ENCODE data around the gene WDFY4. TPM values are rescaled to one million over a fixed set of nuclear protein-coding genes. Genes with fewer than 3 reads are reported as not detected.

The WDFY4 gene
- total RNA-seq, 1 experiment from 2014 or later = not detected

GRCh38 chr10:48748573-48748972, 63.9 kb downstream of the WDFY4 start:
- WGBS (ENCODE audit: extremely low coverage, insufficient read length, low lambda C conversion rate) = no CpG with 5 or more reads among the region's 4 CpGs
- no peaks in the 10 kb centered on the region for H3K4me1 ChIP-seq (ENCODE audit: insufficient read depth, low read length)
- TF ChIP-seq CTCF (conservative IDR thresholded peaks at IDR 0.05) = no peak

More at GRCh38 chr10:48748573-48748972, 63.9 kb downstream of the WDFY4 start:
- no peak overlapping the region for H3K27ac Mint-ChIP-seq
- Histone ChIP-seq H3K4ac (ENCODE audit: low read depth, low read length) (no peak overlapping the region), H3K79me2 (ENCODE audit: insufficient read depth, low read length) (no peaks in the 10 kb centered on the region), H3K27me3 (ENCODE audit: insufficient read depth, low read length) (no peaks in the 10 kb centered on the region), H3K4me2 (ENCODE audit: insufficient read depth, insufficient read length, low read length) (no peak overlapping the region), H2BK20ac (ENCODE audit: low read depth, low read length, poor library complexity, severe bottlenecking) (no peak overlapping the region), H3K56ac (ENCODE audit: insufficient read length, low read depth, low read length) (no peak overlapping the region), H4K5ac (ENCODE audit: insufficient read length, low read depth, low read length) (no peak overlapping the region), H3K79me1 (ENCODE audit: insufficient read depth, low read depth, low read length, poor library complexity, severe bottlenecking) (no peaks in the 10 kb centered on the region), H4K8ac (replicated peaks; ENCODE audit: insufficient read length, low read depth, low read length) (no peak overlapping the region), H2BK120ac (ENCODE audit: low read depth, low read length, poor library complexity, severe bottlenecking) (no peak overlapping the region), H4K91ac (ENCODE audit: insufficient read length, low read depth, low read length) (no peak overlapping the region), H3K14ac (ENCODE audit: insufficient read depth, low read length) (no peak overlapping the region), H3K9me3 (ENCODE audit: control insufficient read depth, low read depth, low read length) (no peaks in the 10 kb centered on the region), H3K18ac (ENCODE audit: insufficient read length, low read depth, low read length) (no peak overlapping the region), H2AFZ (ENCODE audit: low read length) (no peak overlapping the region), H4K20me1 (ENCODE audit: control insufficient read depth, insufficient read depth, insufficient read length) (peaks cover 2% of the 10 kb centered on the region), H3K23me2 (ENCODE audit: insufficient read length, low read depth, low read length, poor library complexity, severe bottlenecking) (no peaks in the 10 kb centered on the region), H2BK15ac (ENCODE audit: low read depth, low read length) (no peak overlapping the region), H3K27ac (ENCODE audit: insufficient read length, low read depth, low read length) (no peak overlapping the region), H3T11ph (ENCODE audit: low read length) (no peak overlapping the region), H2AK5ac (ENCODE audit: insufficient read length, low read length) (no peak overlapping the region), H2BK5ac (ENCODE audit: insufficient read length, low read length) (no peak overlapping the region), H2BK12ac (ENCODE audit: insufficient read length, low read depth, low read length) (no peak overlapping the region), H3K23ac (ENCODE audit: insufficient read length, low read depth, low read length) (no peak overlapping the region), H3K9ac (ENCODE audit: extremely low read depth, insufficient read length, low read length) (no peak overlapping the region)
- peaks cover 7% of the 10 kb centered on the region; the same call in 1 of the 2 replicates for H3K27me3 Mint-ChIP-seq (ENCODE audit: low read depth)
- H3K36me3 Mint-ChIP-seq (ENCODE audit: insufficient read depth in 1 of 3, low read depth in 3 of 3) = no peaks in the 10 kb centered on the region
- H3K4me3 Mint-ChIP-seq = no peak overlapping the region
- H3K4me1 Mint-ChIP-seq = no peaks in the 10 kb centered on the region
- DNase-seq = no peak
- no peaks in the 10 kb centered on the region; a peak in 1 of 5 replicates for H3K9me3 Mint-ChIP-seq

Data from H9 (cell line).